ENCODE results near the gene PSMC3. TPM values are rescaled to one million over a fixed set of nuclear protein-coding genes. Genes with fewer than 3 reads are reported as not detected.

PSMC3 gene
- total and polyA plus RNA-seq, 9 of the 15 experiments (the other 6 are each of a cell fraction or from before 2014, with no cell fraction given) = 44.3 to 324 (median 240) TPM

GRCh38 chr11:47426062-47426956, at the start of gene PSMC3 (continued):
- no peak for TF ChIP-seq NR2C2 (CRISPR knock-in tag; IDR thresholded peaks at IDR 0.05)
- TF ChIP-seq NR2C2 (tag; IDR thresholded peaks at IDR 0.05) = peak; percentile 80
- no peak for TF ChIP-seq NELFE (IDR thresholded peaks at IDR 0.05; ENCODE audit: insufficient read depth, insufficient read length)
- peak; percentile 47; the same call in 1 of the 2 replicates for TF ChIP-seq CREB1 (IDR thresholded peaks at IDR 0.05)
- peak; percentile 76 for TF ChIP-seq CREB1 (CRISPR knock-in tag; IDR thresholded peaks at IDR 0.05)
- peak; percentile 13; the same call in 1 of the 2 replicates for TF ChIP-seq CBFA2T3 (IDR thresholded peaks at IDR 0.05)
- TF ChIP-seq RNF2 (IDR thresholded peaks at IDR 0.05) = 0 out of 2 replicates have a peak, but pooled peaks have one; percentile 32
- TF ChIP-seq E2F5 (CRISPR knock-in tag; IDR thresholded peaks at IDR 0.05) = no peak
- TF ChIP-seq HINFP (tag; conservative IDR thresholded peaks at IDR 0.05; ENCODE audit: low read depth) = peak; percentile 86
- peak; percentile 93; the same call in 1 of the 2 replicates for TF ChIP-seq ZZZ3 (IDR thresholded peaks at IDR 0.05)
- TF ChIP-seq ATF6 (CRISPR knock-in tag; IDR thresholded peaks at IDR 0.05) = peak; percentile 87
- peak; percentile 67; the same call in 1 of the 2 replicates for TF ChIP-seq ZNF395 (CRISPR knock-in tag; IDR thresholded peaks at IDR 0.05)
- TF ChIP-seq SREBF2 (CRISPR knock-in tag; IDR thresholded peaks at IDR 0.05) = no peak
- TF ChIP-seq NKRF (IDR thresholded peaks at IDR 0.05; ENCODE audit: borderline replicate concordance) = peak; percentile 87
- TF ChIP-seq KLF6 (CRISPR knock-in tag; IDR thresholded peaks at IDR 0.05; ENCODE audit: borderline replicate concordance) = no peak
- TF ChIP-seq PHF21A (IDR thresholded peaks at IDR 0.05; ENCODE audit: borderline replicate concordance, low read depth) = peak; percentile 57; the same call in 1 of the 2 replicates
- no peak for TF ChIP-seq ELF2 (CRISPR knock-in tag; IDR thresholded peaks at IDR 0.05)
